Measurements from ENCODE around the gene MVK. TPM values are rescaled to one million over a fixed set of nuclear protein-coding genes. Genes with fewer than 3 reads are reported as not detected.

Gene MVK
- total RNA-seq, 1 donor from 2014 or later, result 12.4 TPM

GRCh38 chr12:109627633-109628032 is 54.0 kb downstream of the MVK start:
- FAIRE-seq, result no peak
- Histone ChIP-seq H3K27ac (ENCODE audit: low read depth, low read length) (no peak overlapping the region), H4K20me1 (ENCODE audit: insufficient read depth, low read length) (no peaks in the 10 kb centered on the region), H3K9me3 (ENCODE audit: insufficient read depth, low read depth, low read length) (no peaks in the 10 kb centered on the region), H3K4me2 (ENCODE audit: low read length) (no peak overlapping the region), H3K9ac (ENCODE audit: low read length) (no peak overlapping the region), H3K4me3 (ENCODE audit: insufficient read depth, low read depth, low read length) (no peak overlapping the region), H2AFZ (ENCODE audit: low read depth, low read length) (no peak overlapping the region), H3K36me3 (ENCODE audit: insufficient read depth, low read length) (no peaks in the 10 kb centered on the region), H3K27me3 (ENCODE audit: insufficient read depth, low read length) (peaks cover 17% of the 10 kb centered on the region), H3K4me1 (ENCODE audit: insufficient read depth, low read length) (no peaks in the 10 kb centered on the region), H3K79me2 (ENCODE audit: insufficient read depth, low read length) (no peaks in the 10 kb centered on the region)
- no peak for DNase-seq (ENCODE audit: low read depth)
- Mint-ChIP-seq H3K4me3 (ENCODE audit: unreplicated experiment) (no peak overlapping the region), H3K27ac (ENCODE audit: unreplicated experiment) (no peak overlapping the region), H3K27me3 (ENCODE audit: low read depth, unreplicated experiment) (peaks cover 31% of the 10 kb centered on the region), H3K36me3 (ENCODE audit: low read depth, unreplicated experiment) (no peaks in the 10 kb centered on the region), H3K9me3 (ENCODE audit: unreplicated experiment) (no peaks in the 10 kb centered on the region), H3K4me1 (ENCODE audit: low read depth, unreplicated experiment) (no peaks in the 10 kb centered on the region)
- no peak for TF ChIP-seq EZH2 (IDR thresholded peaks at IDR 0.05; ENCODE audit: insufficient read depth, low read length)
- TF ChIP-seq, protein P1, sequence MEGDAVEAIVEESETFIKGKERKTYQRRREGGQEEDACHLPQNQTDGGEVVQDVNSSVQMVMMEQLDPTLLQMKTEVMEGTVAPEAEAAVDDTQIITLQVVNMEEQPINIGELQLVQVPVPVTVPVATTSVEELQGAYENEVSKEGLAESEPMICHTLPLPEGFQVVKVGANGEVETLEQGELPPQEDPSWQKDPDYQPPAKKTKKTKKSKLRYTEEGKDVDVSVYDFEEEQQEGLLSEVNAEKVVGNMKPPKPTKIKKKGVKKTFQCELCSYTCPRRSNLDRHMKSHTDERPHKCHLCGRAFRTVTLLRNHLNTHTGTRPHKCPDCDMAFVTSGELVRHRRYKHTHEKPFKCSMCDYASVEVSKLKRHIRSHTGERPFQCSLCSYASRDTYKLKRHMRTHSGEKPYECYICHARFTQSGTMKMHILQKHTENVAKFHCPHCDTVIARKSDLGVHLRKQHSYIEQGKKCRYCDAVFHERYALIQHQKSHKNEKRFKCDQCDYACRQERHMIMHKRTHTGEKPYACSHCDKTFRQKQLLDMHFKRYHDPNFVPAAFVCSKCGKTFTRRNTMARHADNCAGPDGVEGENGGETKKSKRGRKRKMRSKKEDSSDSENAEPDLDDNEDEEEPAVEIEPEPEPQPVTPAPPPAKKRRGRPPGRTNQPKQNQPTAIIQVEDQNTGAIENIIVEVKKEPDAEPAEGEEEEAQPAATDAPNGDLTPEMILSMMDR (IDR thresholded peaks at IDR 0.05; ENCODE audit: insufficient read depth, low read depth, low read length), result no peak

DNA sequence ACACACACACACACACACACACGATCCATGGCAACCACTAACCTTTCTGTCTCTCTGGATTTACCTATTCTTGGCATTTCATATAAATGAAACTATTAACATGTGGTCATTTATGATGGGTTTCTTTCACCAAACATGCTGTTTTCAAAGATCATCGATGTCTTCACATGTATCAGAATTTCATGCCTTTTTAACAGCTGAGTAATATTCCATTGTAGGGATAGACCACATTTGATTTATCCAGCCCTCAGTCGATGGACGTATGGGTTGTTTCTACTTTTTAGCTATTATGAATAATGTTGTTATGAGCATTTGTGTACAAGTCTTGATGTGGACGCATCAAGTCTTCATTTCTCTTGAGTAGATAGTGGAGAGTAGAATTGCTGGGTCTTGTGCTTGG is 56.5 kb downstream of the MVK start:
- no peak overlapping the region for H3K4me3 ChIP-seq (ENCODE audit: insufficient read depth, low read depth, low read length)
- peaks cover 17% of the 10 kb centered on the region for H3K27me3 ChIP-seq (ENCODE audit: insufficient read depth, low read length)
- no peak for FAIRE-seq
- no peak for DNase-seq (ENCODE audit: low read depth)
- H3K36me3 ChIP-seq (ENCODE audit: insufficient read depth, low read length), result no peaks in the 10 kb centered on the region
- Mint-ChIP-seq H3K36me3 (ENCODE audit: low read depth, unreplicated experiment) (no peaks in the 10 kb centered on the region), H3K27me3 (ENCODE audit: low read depth, unreplicated experiment) (peaks cover 37% of the 10 kb centered on the region), H3K27ac (ENCODE audit: unreplicated experiment) (no peak overlapping the region), H3K4me1 (ENCODE audit: low read depth, unreplicated experiment) (no peaks in the 10 kb centered on the region), H3K4me3 (ENCODE audit: unreplicated experiment) (no peak overlapping the region), H3K9me3 (ENCODE audit: unreplicated experiment) (peaks cover 2% of the 10 kb centered on the region)
- no peak overlapping the region for H3K9ac ChIP-seq (ENCODE audit: low read length)
- no peaks in the 10 kb centered on the region for H3K79me2 ChIP-seq (ENCODE audit: insufficient read depth, low read length)
- H3K27ac ChIP-seq (ENCODE audit: low read depth, low read length), result no peak overlapping the region
- H4K20me1 ChIP-seq (ENCODE audit: insufficient read depth, low read length), result no peaks in the 10 kb centered on the region
- no peaks in the 10 kb centered on the region for H3K4me1 ChIP-seq (ENCODE audit: insufficient read depth, low read length)
- H2AFZ ChIP-seq (ENCODE audit: low read depth, low read length), result no peak overlapping the region
- TF ChIP-seq, protein P1 (IDR thresholded peaks at IDR 0.05; ENCODE audit: insufficient read depth, low read depth, low read length), result no peak
- no peak for TF ChIP-seq EZH2 (IDR thresholded peaks at IDR 0.05; ENCODE audit: insufficient read depth, low read length)
- H3K9me3 ChIP-seq (ENCODE audit: insufficient read depth, low read depth, low read length), result no peaks in the 10 kb centered on the region
- no peak overlapping the region for H3K4me2 ChIP-seq (ENCODE audit: low read length)

GRCh38 chr12:109630815-109631214 is 57.2 kb downstream of the MVK start:
- Histone ChIP-seq H3K27me3 (ENCODE audit: insufficient read depth, low read length) (peaks cover 16% of the 10 kb centered on the region), H3K4me1 (ENCODE audit: insufficient read depth, low read length) (no peaks in the 10 kb centered on the region), H3K79me2 (ENCODE audit: insufficient read depth, low read length) (no peaks in the 10 kb centered on the region), H3K9me3 (ENCODE audit: insufficient read depth, low read depth, low read length) (no peaks in the 10 kb centered on the region), H3K9ac (ENCODE audit: low read length) (no peak overlapping the region), H3K36me3 (ENCODE audit: insufficient read depth, low read length) (no peaks in the 10 kb centered on the region), H3K4me3 (ENCODE audit: insufficient read depth, low read depth, low read length) (no peak overlapping the region), H4K20me1 (ENCODE audit: insufficient read depth, low read length) (no peaks in the 10 kb centered on the region), H3K4me2 (ENCODE audit: low read length) (no peak overlapping the region), H3K27ac (ENCODE audit: low read depth, low read length) (no peak overlapping the region), H2AFZ (ENCODE audit: low read depth, low read length) (no peak overlapping the region)
- H3K4me1 Mint-ChIP-seq (ENCODE audit: low read depth, unreplicated experiment), result no peaks in the 10 kb centered on the region
- no peak for FAIRE-seq
- H3K4me3 Mint-ChIP-seq (ENCODE audit: unreplicated experiment), result no peak overlapping the region
- H3K9me3 Mint-ChIP-seq (ENCODE audit: unreplicated experiment), result peaks cover 2% of the 10 kb centered on the region
- TF ChIP-seq EZH2 (IDR thresholded peaks at IDR 0.05; ENCODE audit: insufficient read depth, low read length), result no peak
- TF ChIP-seq, protein P1 (IDR thresholded peaks at IDR 0.05; ENCODE audit: insufficient read depth, low read depth, low read length), result no peak
- H3K27me3 Mint-ChIP-seq (ENCODE audit: low read depth, unreplicated experiment), result peaks cover 37% of the 10 kb centered on the region
- DNase-seq (ENCODE audit: low read depth), result no peak
- H3K27ac Mint-ChIP-seq (ENCODE audit: unreplicated experiment), result no peak overlapping the region
- H3K36me3 Mint-ChIP-seq (ENCODE audit: low read depth, unreplicated experiment), result no peaks in the 10 kb centered on the region

Measured in astrocyte (in vitro differentiated cells and primary cell).